GM19468 (cell line): ENCODE data around the gene GNRHR.
"Not testable (repeated sequence)": the region's sequence is repeated elsewhere in the genome, so short reads cannot be mapped to it uniquely, and the experiment has no call there.

ENCODE experiments used
- ATAC-seq: cut with Tn5 transposase; IDR thresholded peaks from one replicate; pipeline ENCODE4 v1.9.1; 2021; ENCODE audit warnings: mild to moderate bottlenecking, moderate library complexity, moderate number of reproducible peaks; ENCODE audit not compliant: unreplicated experiment; ENCODE audit errors: extremely low read depth

GNRHR gene

GRCh38 chr4:67754288-67754687 is at the start of gene GNRHR:
Gene GNRHR (minus strand): TSS chr4:67754388. CDS start chr4:67754335, 53 bp downstream.
- no peak for ATAC-seq

GRCh38 chr4:67796810-67797209 is 42.6 kb upstream of the GNRHR start:
- no peak for ATAC-seq

- ATAC-seq = no peak
Measured at GRCh38 chr4:67790721-67791120, 36.5 kb upstream of the GNRHR start.

- no peak for ATAC-seq
Measured at GRCh38 chr4:67787311-67787710, 33.1 kb upstream of the GNRHR start.

GRCh38 chr4:67785528-67785927 is 31.3 kb upstream of the GNRHR start:
- ATAC-seq = no peak

- ATAC-seq = no peak
Measured at GRCh38 chr4:67779631-67780030, 25.4 kb upstream of the GNRHR start.

GRCh38 chr4:67776746-67777145 is 22.6 kb upstream of the GNRHR start:
- ATAC-seq = no peak

- no peak for ATAC-seq
Measured at GRCh38 chr4:67770422-67770821, 16.2 kb upstream of the GNRHR start.

GRCh38 chr4:67765928-67766327 is 11.7 kb upstream of the GNRHR start:
- no peak for ATAC-seq

GRCh38 chr4:67765401-67765800 is 11.2 kb upstream of the GNRHR start:
- ATAC-seq = no peak

GRCh38 chr4:67764183-67764582 is 10.0 kb upstream of the GNRHR start:
- no peak for ATAC-seq

- ATAC-seq = peak; percentile 98
Measured at GRCh38 chr4:67762086-67762485, 7.9 kb upstream of the GNRHR start.

- not testable (repeated sequence) for ATAC-seq
Measured at GRCh38 chr4:67756991-67757390, 2.8 kb upstream of the GNRHR start.

GRCh38 chr4:67755974-67756373 is 1.8 kb upstream of the GNRHR start:
- ATAC-seq = no peak

GRCh38 chr4:67751260-67751659 is 2.9 kb downstream of the GNRHR start:
- ATAC-seq = no peak

GRCh38 chr4:67750691-67751090 is 3.5 kb downstream of the GNRHR start:
- ATAC-seq = no peak

- ATAC-seq = no peak
Measured at GRCh38 chr4:67749286-67749685, 4.9 kb downstream of the GNRHR start.

- ATAC-seq = no peak
Measured at GRCh38 chr4:67746797-67747495, 7.2 kb downstream of the GNRHR start.

GRCh38 chr4:67744561-67745283 is 9.5 kb downstream of the GNRHR start:
- no peak for ATAC-seq

- ATAC-seq = no peak
Measured at GRCh38 chr4:67743194-67743593, 11.0 kb downstream of the GNRHR start.

- ATAC-seq = no peak
Measured at GRCh38 chr4:67736262-67736661, 17.9 kb downstream of the GNRHR start.

GRCh38 chr4:67735325-67735724 is 18.9 kb downstream of the GNRHR start:
- no peak for ATAC-seq
